Glomerular visceral epithelial cell (primary cell): ENCODE measurements around the gene GRIK3.

ENCODE experiments used
- DNase-seq: peaks from one replicate; pipeline ENCODE4 v3.0.0-alpha.2; 2016; ENCODE audit errors: extremely low spot score

The GRIK3 gene

GRCh38 chr1:37043101-37043500 lies 8.8 kb upstream of the GRIK3 start:
- no peak for DNase-seq

DNA sequence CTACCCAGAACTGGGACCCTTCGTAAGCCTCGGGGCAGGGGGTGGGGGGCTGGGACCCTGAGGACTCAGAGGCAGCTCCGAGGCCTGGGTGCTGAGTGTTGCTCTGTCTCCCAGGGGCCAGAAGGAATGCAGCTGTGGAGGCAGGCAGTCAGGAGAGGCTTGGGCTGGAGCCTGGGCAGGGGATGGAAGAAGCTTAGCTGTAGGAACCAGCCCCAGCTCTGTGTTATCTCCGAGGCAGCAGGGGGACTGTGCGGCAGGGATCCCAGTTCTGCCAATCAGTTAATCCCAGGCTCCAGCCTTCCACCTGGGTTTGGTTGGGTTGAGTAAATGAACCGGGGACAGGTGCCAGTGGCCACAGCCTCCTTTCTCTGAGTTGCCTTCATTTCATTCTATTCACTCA lies 8.2 kb upstream of the GRIK3 start:
- no peak for DNase-seq

- DNase-seq, result no peak
Measured at GRCh38 chr1:37041483-37041882, 7.2 kb upstream of the GRIK3 start.

GRCh38 chr1:37040773-37041172 lies 6.5 kb upstream of the GRIK3 start:
- no peak for DNase-seq

GRCh38 chr1:37040261-37040660 lies 5.9 kb upstream of the GRIK3 start:
- no peak for DNase-seq

- peak; percentile 3 for DNase-seq
Measured at GRCh38 chr1:37038227-37039093, 4.1 kb upstream of the GRIK3 start.

GRCh38 chr1:37037690-37038089 lies 3.4 kb upstream of the GRIK3 start:
- DNase-seq, result no peak

DNA sequence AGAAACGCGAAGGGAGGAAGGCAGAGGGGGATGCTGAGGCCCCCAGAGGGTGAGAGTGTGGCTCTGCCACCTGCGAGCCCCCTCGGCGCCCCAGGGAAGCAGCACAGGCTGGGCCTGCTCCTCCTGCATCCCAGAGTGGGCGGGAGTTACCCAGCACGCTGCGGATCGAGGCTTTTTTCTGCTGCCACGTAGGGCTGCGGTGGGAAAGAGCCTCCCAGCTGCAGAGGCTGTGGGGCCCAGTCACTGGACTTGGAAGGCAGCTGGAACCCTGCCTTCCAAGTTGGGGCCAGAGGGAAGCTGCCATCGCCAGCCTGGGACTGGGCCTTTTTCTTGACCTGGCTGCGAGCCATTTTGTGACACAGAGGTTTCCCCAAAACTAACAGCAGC lies 2.3 kb upstream of the GRIK3 start:
- DNase-seq, result no peak

DNA sequence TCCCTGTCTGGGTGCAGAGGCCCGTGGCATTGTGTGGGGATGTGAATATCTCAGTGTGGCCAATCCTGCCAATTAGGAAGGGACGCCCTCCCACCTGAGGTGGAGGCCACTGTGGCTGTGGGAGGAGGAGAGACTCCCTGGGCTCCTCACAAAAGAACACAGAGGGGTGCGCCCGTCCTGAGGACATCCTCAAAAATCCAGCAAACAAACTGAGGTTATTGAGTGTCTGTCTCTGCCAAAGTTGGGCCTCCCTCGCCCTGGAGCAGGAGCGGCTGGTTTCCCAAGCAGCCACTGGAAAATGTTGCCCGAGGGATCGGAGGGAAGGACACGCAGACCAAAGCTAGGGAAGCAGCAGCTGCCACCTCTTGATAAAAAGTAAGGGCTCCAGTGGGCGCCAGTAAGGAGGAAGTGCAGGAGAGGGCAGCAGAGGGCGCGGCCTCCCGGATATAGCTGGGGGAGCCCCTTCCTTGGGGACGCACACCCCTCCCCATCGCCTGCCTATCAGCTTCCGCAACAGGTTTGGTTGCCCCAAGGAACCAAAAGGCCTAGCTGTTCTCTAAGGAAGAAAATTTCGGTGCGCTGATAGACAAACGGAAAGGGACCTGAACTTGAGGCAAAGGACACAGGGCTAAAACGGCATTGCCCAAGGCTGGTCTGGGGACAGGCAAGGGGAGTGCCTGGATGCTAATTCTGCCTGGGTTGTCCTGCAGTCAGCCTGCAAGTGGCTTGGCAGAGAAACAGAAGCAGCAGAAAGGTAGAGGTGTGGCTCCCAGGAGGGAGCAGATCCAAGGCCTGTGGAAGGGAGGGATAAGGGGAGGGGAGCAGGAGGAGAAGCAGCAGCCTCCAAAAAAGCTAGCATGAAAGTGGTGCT lies 1.7 kb upstream of the GRIK3 start:
- no peak for DNase-seq

- no peak for DNase-seq
Measured at GRCh38 chr1:37035014-37035691, 838 bp upstream of the GRIK3 start.

- no peak for DNase-seq
Measured at GRCh38 chr1:37033355-37034101, 787 bp downstream of the GRIK3 start.

DNA sequence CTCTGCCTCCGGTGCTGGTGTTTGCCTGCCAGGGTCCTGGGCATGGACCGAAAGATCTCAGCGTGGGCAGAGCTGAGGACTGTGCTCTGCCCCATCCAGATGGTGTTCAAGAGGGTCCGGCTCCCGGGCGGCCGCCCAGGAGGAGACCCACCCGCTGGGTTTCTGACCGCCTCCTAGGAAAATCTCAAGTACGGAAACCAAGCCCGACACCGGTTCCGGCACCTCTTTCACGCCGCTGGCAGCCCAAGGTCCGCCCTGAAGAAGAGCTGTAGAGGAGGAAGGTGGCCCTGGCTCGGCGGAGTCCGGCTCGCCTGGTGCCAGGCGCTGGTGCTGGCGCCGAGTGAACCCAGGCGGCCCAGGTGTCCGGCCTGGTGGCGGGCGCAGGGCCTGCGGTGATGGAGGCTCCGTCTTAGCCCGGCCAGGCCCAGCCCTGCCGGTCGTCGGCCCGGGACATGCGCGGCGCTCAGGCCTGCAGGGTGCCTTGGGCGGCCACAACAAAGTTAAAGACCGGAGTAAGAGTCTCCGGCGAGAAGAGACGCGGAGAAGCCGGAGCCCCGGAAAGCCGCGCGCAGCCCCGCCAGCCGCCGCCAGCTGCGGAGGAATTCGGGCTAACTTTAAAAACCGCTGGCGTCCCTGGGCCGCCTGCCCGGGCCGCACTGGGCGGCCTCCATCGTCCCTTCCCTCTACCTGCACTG lies 1.5 kb downstream of the GRIK3 start:
- DNase-seq, result no peak

GRCh38 chr1:37031871-37032270 lies 2.4 kb downstream of the GRIK3 start:
- no peak for DNase-seq

- no peak for DNase-seq
Measured at GRCh38 chr1:37031429-37031828, 2.9 kb downstream of the GRIK3 start.

DNA sequence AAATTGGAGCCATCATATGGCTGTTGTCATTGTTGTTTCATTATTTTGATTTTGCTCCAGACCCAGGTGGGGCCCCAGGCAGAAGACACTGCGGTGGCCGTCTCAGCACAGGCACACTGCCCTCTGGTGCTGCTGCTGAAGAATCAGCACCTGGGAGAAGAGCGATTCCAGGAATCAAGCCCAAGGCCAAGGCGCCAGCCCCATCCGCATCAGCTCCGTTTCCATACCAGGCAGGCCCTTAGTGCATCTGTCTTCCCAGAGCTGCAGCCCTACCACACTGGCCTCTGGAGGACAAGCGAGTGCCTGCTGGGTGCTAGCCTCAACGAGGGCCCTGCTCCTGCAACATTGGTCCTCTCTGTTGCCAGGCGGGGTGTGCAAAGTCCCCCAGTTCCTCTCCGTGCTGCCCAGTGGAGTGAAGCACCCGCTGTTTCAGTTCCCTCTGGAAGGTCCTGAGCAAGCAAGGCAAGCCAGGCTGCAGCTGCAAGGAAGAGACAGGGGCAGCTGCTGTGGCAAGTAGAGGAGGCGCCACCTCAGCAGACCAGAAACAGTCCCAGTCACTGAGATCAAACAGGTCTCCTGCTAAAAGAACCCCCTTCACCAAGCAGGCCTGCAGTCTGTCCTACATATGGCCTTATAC lies 5.2 kb downstream of the GRIK3 start:
- DNase-seq, result no peak

DNA sequence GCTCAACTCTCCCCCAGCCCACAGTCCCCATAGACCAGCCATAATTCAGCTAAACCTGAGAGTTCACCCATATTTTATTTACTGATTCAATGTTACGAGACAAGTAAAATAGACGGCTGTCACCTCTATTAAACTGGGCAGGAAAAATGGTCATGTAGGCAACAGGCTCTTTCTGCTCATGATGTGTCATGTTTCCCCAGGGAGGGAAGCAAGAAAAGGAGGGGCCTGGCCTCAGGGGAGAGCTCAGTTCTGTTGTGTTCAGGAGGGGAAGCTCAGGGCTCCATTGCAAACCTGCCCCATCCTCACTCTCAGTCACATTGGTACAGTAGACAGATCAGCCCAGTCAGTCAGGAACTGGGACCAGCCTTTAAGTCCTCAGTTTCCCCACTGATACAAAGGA lies 12.8 kb downstream of the GRIK3 start:
- DNase-seq, result no peak

DNA sequence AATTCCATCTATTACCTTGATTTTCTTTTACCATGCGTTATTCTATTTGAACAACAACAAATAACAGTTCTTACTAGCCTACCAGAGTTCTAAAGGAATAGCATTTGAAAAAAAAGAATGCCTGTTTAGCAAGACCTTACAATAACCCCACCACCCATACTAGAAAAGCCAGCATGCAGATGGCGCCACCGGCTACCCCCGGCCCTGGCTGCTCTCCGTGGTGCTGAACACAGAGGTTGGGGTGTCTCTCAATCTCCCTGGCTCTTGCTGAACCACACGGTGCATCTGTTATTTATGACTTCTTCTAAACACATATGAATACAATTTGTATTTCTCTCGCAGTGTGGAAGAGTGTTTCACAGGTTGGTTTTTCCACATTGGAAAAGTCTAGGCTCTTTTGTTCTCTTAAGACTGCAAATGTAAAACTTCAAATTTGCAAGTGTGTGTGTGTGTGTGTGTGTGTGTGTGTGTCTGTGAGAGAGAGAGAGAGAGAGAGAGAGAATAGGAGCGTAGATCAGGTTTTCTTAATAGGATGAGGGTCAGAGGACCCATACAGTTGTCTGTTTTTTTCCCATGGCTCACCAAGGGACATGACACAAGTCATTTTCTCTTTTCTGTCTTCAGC lies 13.6 kb downstream of the GRIK3 start:
- DNase-seq, result no peak

- DNase-seq, result no peak
Measured at GRCh38 chr1:37018510-37018909, 15.8 kb downstream of the GRIK3 start.

- no peak for DNase-seq
Measured at GRCh38 chr1:37017720-37018119, 16.6 kb downstream of the GRIK3 start.

GRCh38 chr1:37016121-37016520 lies 18.2 kb downstream of the GRIK3 start:
- no peak for DNase-seq
